ENCODE data around the gene COL6A6. TPM values are rescaled to one million over a fixed set of nuclear protein-coding genes. Genes with fewer than 3 reads are reported as not detected.

The COL6A6 gene
- total RNA-seq, 2 experiments from 2014 or later: not detected

GRCh38 chr3:130565224-130565623 lies 48.2 kb downstream of the COL6A6 start:
- H3K27me3 Mint-ChIP-seq: no peaks in the 10 kb centered on the region
- no peaks in the 10 kb centered on the region for H3K36me3 Mint-ChIP-seq
- DNase-seq: no peak
- H3K9me3 Mint-ChIP-seq: no peaks in the 10 kb centered on the region
- no peak overlapping the region for H3K27ac Mint-ChIP-seq
- no peaks in the 10 kb centered on the region for H3K4me1 Mint-ChIP-seq
- no peak overlapping the region for H3K4me3 Mint-ChIP-seq

Other genes starting within 250 kb of the COL6A6 start
- not detected for gene COL6A5, start 171.5 kb upstream of the COL6A6 start, total RNA-seq
- 10 to 100 TPM; 31.1 to 31.4 TPM for gene PIK3R4, start 229.7 kb downstream of the COL6A6 start, total RNA-seq

Data from activated naive CD8-positive, alpha-beta T cell treated with anti-CD3 and anti-CD28 coated beads for 36 hours (primary cell).